ENCODE measurements around the gene ARHGEF19. TPM values are rescaled to one million over a fixed set of nuclear protein-coding genes. Genes with fewer than 3 reads are reported as not detected.

Gene ARHGEF19
- total RNA-seq, 1 experiment from 2014 or later = 13.8 TPM

DNA sequence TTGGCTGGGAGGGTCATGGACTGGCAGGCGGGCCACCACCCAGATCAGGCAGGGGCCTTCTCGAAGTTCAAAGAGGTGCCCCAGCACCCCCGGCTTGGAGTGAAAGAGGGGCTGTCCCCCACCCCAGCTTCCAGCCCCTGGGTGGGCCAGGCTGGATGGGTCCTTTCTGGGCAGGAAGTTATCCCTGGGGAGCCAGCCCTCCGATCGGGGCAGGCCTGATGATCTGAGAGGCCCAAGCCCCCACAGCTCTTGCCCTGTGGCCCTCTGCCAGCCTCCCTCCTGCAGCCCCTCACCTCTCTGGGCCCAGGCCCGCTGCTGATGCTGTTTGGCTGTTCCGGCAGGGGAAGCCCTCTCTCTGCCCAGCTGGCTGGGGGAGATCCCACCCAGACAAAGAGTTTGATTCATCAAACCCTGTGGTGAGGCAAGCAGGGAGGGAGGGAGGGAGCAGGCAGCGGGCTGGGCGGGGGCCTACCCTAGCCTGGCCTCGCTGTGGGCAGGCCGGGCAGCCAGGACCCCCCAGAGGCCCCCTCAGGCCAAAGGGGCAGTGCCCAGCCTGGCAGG is 2.5 kb downstream of the ARHGEF19 start:
- intact Hi-C loops (cut with micrococcal nuclease) = loop anchor here (5.0 kb wide), 1 partner anchor 32 kb away; no protein-coding TSS in a partner anchor
- DNase-seq (no peak), ATAC-seq (no peak)
- BruUV-seq (replicated peaks) = no TSS peak
- H3K4me3 ChIP-seq (ENCODE audit: low read length) = no peak overlapping the region
- H3K9me2 ChIP-seq (replicated peaks; ENCODE audit: low read length) = no peaks in the 10 kb centered on the region
- no peaks in the 10 kb centered on the region for H3F3A ChIP-seq (ENCODE audit: low read length, unreplicated experiment)
- no peaks in the 10 kb centered on the region for H3K36me3 ChIP-seq (ENCODE audit: low read depth, low read length)
- H3K4me1 ChIP-seq (ENCODE audit: insufficient read depth, low read length) = peaks cover 18% of the 10 kb centered on the region
- H2AFZ ChIP-seq (ENCODE audit: low read length) = no peak overlapping the region
- no peaks in the 10 kb centered on the region for H4K20me1 ChIP-seq (ENCODE audit: low read length)
- TF ChIP-seq EZH2 (IDR thresholded peaks at IDR 0.05; ENCODE audit: low read length, unreplicated experiment) (no peak), EZH2phosphoT487 (IDR thresholded peaks at IDR 0.05; ENCODE audit: borderline replicate concordance, low read length) (no peak), CTCF (conservative IDR thresholded peaks at IDR 0.05; ENCODE audit: low read depth, low read length) (no peak)
- POLR2A ChIA-PET (ENCODE audit: unreplicated experiment) = no interaction called here
- H3K4me2 ChIP-seq (ENCODE audit: low read length) = no peak overlapping the region
- H3K9ac ChIP-seq (ENCODE audit: low read length) = no peak overlapping the region
- H3K79me2 ChIP-seq (ENCODE audit: low read length) = peaks cover 6% of the 10 kb centered on the region; the same call in 1 of the 2 replicates
- H3K27me3 ChIP-seq (ENCODE audit: low read length) = no peaks in the 10 kb centered on the region
- H3K27ac ChIP-seq (ENCODE audit: low read length) = no peak overlapping the region
- CTCF ChIA-PET = no interaction called here
- no peaks in the 10 kb centered on the region for H3K9me3 ChIP-seq (ENCODE audit: low read length)

- H3K9ac ChIP-seq (ENCODE audit: low read length) = no peak overlapping the region
- H3K9me3 ChIP-seq (ENCODE audit: low read length) = no peaks in the 10 kb centered on the region
- intact Hi-C loops (cut with micrococcal nuclease) = loop anchor here (5.0 kb wide), 1 partner anchor 33 kb away; no protein-coding TSS in a partner anchor
- H3K4me2 ChIP-seq (ENCODE audit: low read length) = no peak overlapping the region
- no peaks in the 10 kb centered on the region for H3K27me3 ChIP-seq (ENCODE audit: low read length)
- ATAC-seq (no peak), DNase-seq (no peak)
- no peak for TF ChIP-seq CTCF (conservative IDR thresholded peaks at IDR 0.05; ENCODE audit: low read depth, low read length)
- no peak for TF ChIP-seq EZH2phosphoT487 (IDR thresholded peaks at IDR 0.05; ENCODE audit: borderline replicate concordance, low read length)
- no peak for TF ChIP-seq EZH2 (IDR thresholded peaks at IDR 0.05; ENCODE audit: low read length, unreplicated experiment)
- H2AFZ ChIP-seq (ENCODE audit: low read length) = no peak overlapping the region
- H3F3A ChIP-seq (ENCODE audit: low read length, unreplicated experiment) = no peaks in the 10 kb centered on the region
- ChIA-PET POLR2A (ENCODE audit: unreplicated experiment) (no interaction called here), CTCF (no interaction called here)
- H3K36me3 ChIP-seq (ENCODE audit: low read depth, low read length) = no peaks in the 10 kb centered on the region
- H3K27ac ChIP-seq (ENCODE audit: low read length) = no peak overlapping the region
- H4K20me1 ChIP-seq (ENCODE audit: low read length) = no peaks in the 10 kb centered on the region
- H3K4me3 ChIP-seq (ENCODE audit: low read length) = no peak overlapping the region
- H3K9me2 ChIP-seq (replicated peaks; ENCODE audit: low read length) = no peaks in the 10 kb centered on the region
- H3K79me2 ChIP-seq (ENCODE audit: low read length) = peaks cover 6% of the 10 kb centered on the region; the same call in 1 of the 2 replicates
- peaks cover 18% of the 10 kb centered on the region for H3K4me1 ChIP-seq (ENCODE audit: insufficient read depth, low read length)
- BruUV-seq (replicated peaks) = no TSS peak
These were observed 3.2 kb downstream of the ARHGEF19 start for GRCh38 chr1:16209132-16209846.
